ENCODE results near the gene RERE. TPM values are rescaled to one million over a fixed set of nuclear protein-coding genes. Genes with fewer than 3 reads are reported as not detected.
A peak's percentile ranks its signal among the peaks of the same experiment; 100 is the strongest.

RERE gene
- total RNA-seq, 2 donors from 2014 or later, result 74.5 to 128 TPM

DNA sequence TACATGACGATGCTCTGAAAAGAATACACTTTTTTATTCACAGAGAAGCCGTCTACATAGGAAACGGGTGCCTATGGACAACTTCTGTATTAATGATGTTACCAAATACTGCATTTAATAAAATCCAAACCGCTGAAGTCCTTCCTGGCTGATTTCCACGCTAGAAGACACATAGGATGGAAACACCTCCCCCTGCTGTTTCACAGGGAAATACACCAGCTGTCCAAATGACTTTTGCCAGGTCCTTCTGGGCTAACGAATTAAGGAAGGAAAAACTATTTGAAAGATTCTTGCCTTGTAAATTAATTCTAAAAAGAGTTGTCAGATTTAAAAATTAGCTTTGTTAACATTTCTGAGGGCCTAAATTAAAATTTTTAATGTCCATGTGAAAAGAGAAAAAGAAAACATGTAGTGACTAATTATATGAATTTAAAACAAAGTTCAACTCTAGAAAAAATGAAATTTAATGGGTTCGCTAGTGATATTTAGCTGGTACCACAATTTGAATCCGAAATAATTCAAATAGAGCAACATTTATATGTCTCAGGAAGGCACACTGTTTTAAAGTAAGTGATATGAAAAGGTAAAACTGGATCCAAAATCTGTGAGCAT, 146.0 kb downstream of the RERE start:
- peaks cover 83% of the 10 kb centered on the region for H3K4me1 ChIP-seq
- intact Hi-C loops (cut with DNase I), result no loop called here
- peak; percentile 72 for ATAC-seq
- no peak overlapping the region for H3K4me3 ChIP-seq
- H3K9me3 ChIP-seq, result no peaks in the 10 kb centered on the region
- no peak for TF ChIP-seq POLR2A (IDR thresholded peaks at IDR 0.05)
- TF ChIP-seq, protein P1, sequence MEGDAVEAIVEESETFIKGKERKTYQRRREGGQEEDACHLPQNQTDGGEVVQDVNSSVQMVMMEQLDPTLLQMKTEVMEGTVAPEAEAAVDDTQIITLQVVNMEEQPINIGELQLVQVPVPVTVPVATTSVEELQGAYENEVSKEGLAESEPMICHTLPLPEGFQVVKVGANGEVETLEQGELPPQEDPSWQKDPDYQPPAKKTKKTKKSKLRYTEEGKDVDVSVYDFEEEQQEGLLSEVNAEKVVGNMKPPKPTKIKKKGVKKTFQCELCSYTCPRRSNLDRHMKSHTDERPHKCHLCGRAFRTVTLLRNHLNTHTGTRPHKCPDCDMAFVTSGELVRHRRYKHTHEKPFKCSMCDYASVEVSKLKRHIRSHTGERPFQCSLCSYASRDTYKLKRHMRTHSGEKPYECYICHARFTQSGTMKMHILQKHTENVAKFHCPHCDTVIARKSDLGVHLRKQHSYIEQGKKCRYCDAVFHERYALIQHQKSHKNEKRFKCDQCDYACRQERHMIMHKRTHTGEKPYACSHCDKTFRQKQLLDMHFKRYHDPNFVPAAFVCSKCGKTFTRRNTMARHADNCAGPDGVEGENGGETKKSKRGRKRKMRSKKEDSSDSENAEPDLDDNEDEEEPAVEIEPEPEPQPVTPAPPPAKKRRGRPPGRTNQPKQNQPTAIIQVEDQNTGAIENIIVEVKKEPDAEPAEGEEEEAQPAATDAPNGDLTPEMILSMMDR (IDR thresholded peaks at IDR 0.05), result peak; percentile 52 to 80 (median 73)
- peak; percentile 47 to 69 (median 60) for DNase-seq
- no peak overlapping the region for H3K27ac ChIP-seq
- no peaks in the 10 kb centered on the region for H3K36me3 ChIP-seq (replicated peaks in 1 of 2; ENCODE audit: insufficient read depth in 1 of 2, low read depth in 2 of 2)
- 17 to 21% methylated on average over 8 of the region's 8 CpGs for WGBS, 2 donors
- no peaks in the 10 kb centered on the region for H3K27me3 ChIP-seq

DNA sequence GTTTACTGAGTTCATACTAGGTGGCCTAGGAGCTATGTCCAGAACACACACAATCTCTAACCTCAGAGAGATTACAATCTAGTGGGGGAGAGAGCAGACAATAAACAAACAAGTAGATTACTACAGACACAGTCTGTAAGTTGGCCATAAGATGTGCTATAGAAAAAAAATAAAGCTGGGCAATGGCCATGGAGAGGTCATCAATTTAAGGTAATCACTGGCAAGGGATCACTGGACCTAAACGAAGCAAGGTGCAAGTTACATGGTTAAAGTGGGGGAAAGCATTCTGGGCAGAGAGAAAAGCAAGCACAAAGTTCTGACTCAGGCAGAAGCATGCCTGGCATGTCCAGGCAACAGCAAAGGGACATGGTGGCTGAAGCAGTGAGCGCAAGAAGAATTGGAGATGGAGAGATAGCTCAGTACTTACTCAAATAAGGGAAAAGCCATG, 147.0 kb downstream of the RERE start:
- ATAC-seq (no peak), DNase-seq (no peak)
- H3K36me3 ChIP-seq (replicated peaks in 1 of 2; ENCODE audit: insufficient read depth in 1 of 2, low read depth in 2 of 2), result no peaks in the 10 kb centered on the region
- 59 to 61% methylated on average over 2 of the region's 2 CpGs for WGBS, 2 donors
- peaks cover 86% of the 10 kb centered on the region for H3K4me1 ChIP-seq
- no peak overlapping the region for H3K27ac ChIP-seq
- TF ChIP-seq, protein P1 (IDR thresholded peaks at IDR 0.05), result no peak
- TF ChIP-seq POLR2A (IDR thresholded peaks at IDR 0.05), result no peak
- no peaks in the 10 kb centered on the region for H3K9me3 ChIP-seq
- no peak overlapping the region for H3K4me3 ChIP-seq
- no peaks in the 10 kb centered on the region for H3K27me3 ChIP-seq
- intact Hi-C loops (cut with DNase I), result no loop called here

GRCh38 chr1:8669606-8670335, 147.7 kb downstream of the RERE start:
- no peak for TF ChIP-seq POLR2A (IDR thresholded peaks at IDR 0.05)
- TF ChIP-seq, protein P1 (IDR thresholded peaks at IDR 0.05), result no peak
- H3K4me1 ChIP-seq, result peaks cover 87% of the 10 kb centered on the region
- no peak for DNase-seq
- no peak for ATAC-seq
- no peaks in the 10 kb centered on the region for H3K9me3 ChIP-seq
- no peak overlapping the region for H3K4me3 ChIP-seq
- intact Hi-C loops (cut with DNase I), result no loop called here
- 56 to 74% methylated on average over 4 of the region's 4 CpGs for WGBS, 2 donors
- no peaks in the 10 kb centered on the region for H3K36me3 ChIP-seq (replicated peaks in 1 of 2; ENCODE audit: insufficient read depth in 1 of 2, low read depth in 2 of 2)
- H3K27me3 ChIP-seq, result no peaks in the 10 kb centered on the region
- no peak overlapping the region for H3K27ac ChIP-seq

DNA sequence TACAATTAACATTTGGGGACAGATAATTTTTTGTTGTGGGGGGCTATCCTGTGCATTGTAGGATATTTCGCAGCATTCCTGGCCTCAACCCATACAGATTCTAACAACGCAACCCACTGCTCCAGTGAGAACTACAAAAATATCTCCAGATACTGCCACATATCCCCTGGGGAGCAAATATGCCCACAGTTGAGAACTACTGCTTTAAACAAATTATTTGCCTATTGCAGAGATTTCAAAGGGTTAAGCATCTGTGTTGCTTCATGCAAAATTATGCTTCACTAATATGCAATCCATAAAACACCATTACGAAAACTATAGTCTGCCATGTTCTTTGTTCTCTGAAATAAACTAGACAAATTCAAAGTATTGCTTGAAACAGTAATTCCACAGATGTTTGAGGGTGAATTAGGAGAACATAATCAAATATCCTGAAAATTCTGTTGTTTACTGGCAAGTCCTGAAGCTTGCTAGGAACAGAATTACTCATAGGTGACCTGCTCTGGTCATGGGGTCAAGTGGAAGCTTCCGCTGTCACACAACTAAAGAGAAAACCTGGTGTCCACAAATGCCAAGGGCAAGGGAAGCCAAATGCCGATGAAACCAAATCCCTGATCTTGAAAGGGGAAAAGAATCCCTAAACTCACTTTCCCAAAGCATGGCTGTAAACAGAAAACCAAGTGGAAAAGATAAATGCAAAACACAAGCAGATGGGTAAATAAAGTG, 149.4 kb downstream of the RERE start:
- Histone ChIP-seq H3K27me3 (no peaks in the 10 kb centered on the region), H3K4me3 (no peak overlapping the region), H3K27ac (no peak overlapping the region), H3K36me3 (replicated peaks in 1 of 2; ENCODE audit: insufficient read depth in 1 of 2, low read depth in 2 of 2) (no peaks in the 10 kb centered on the region), H3K4me1 (peaks cover 86% of the 10 kb centered on the region), H3K9me3 (no peaks in the 10 kb centered on the region)
- intact Hi-C loops (cut with DNase I), result no loop called here
- 78 to 80% methylated on average over 5 of the region's 5 CpGs for WGBS, 2 donors
- DNase-seq (no peak), ATAC-seq (no peak)
- TF ChIP-seq, protein P1 (IDR thresholded peaks at IDR 0.05), result no peak
- no peak for TF ChIP-seq POLR2A (IDR thresholded peaks at IDR 0.05)

All from body of pancreas (tissue), 4 donors.